GM18867 (cell line): Measurements from ENCODE around the gene PRR23E.

Experiments
- ATAC-seq: cut with Tn5 transposase; IDR thresholded peaks from one replicate; pipeline ENCODE4 v1.9.1; 2021; ENCODE audit warnings: mild to moderate bottlenecking, moderate library complexity; ENCODE audit not compliant: unreplicated experiment

PRR23E gene

DNA sequence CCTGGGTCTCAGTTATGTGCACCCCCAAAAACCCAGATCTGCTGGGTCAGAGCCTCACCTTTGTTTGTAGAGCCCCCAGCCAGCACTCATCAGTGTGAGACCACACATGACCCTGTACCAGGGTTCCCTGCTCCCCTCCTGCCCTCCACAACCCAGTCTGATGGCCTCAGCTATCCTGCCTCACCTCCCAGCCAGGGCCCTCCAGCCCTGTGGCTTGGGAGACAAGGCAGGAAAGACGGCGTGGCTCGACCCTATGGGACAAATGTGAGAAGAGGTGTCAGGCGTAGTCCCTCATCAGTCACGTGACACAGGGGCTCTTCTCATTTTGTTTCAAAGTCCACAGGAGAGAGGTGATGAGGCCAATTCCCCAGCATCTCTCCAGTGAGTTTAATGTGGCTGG lies 28.3 kb upstream of the PRR23E start:
- ATAC-seq, result no peak

GRCh38 chr3:127165036-127165435 lies 27.9 kb upstream of the PRR23E start:
- no peak for ATAC-seq

DNA sequence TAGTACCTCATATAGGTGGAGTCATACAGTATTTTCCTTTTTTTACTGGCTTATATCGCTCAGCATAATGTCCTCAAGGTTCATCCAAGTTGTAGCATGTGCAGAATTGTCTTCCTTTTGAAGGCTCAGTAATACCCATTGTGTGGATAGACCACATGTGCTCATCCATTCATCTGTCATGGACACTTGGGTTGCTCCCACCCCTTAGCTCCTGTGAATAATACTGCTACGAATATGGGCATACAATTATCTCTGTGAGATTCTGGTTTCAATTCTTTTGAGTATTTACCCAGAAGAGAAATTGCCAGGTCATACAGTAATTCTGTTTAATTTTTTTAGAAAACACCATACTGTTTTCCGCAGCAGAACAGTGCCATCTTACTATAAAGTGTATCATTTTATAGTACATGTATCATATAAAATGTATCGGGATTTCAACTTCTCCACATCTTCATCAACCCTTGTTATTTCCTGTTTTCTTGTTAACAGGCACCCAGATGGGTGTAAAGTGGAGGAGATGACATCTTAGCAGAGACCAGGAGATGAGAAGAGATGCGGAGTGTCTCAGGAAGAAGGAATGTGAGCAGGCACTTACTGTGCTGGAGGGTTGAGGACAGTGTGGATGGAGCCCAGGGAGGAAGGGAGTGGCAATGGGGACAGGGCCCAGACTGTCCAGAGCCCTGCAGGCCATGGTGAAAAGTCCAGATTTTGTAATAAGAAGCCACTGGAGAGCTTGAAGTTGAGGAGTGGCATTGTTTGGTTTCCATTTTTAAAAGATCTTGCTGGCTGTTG lies 27.0 kb upstream of the PRR23E start:
- no peak for ATAC-seq

- ATAC-seq, result no peak
These were observed 26.3 kb upstream of the PRR23E start for GRCh38 chr3:127166501-127167065.

- no peak for ATAC-seq
These were observed 25.5 kb upstream of the PRR23E start for GRCh38 chr3:127167315-127168043.

DNA sequence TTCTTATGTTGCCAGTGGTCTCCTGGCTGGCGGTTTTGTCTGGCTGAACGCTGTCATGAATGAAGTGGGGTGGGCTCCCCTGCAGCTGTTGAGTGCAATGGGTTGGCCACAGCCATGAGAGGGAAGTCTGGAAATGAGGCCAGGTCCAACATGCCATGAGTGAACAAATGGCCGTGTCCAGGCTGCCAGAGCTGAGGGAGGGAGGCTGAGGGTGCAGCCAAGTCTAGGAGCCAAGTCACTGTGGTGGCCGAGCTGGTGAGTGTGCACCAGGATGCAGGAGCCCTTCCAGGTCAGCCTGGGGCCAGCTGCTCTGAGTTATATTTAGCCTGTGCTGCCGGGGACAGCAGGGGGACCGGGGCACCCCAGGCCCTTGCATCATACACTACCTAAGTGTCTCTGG lies 24.7 kb upstream of the PRR23E start:
- ATAC-seq, result no peak

- ATAC-seq, result no peak
These were observed 22.1 kb upstream of the PRR23E start for GRCh38 chr3:127170814-127171213.

DNA sequence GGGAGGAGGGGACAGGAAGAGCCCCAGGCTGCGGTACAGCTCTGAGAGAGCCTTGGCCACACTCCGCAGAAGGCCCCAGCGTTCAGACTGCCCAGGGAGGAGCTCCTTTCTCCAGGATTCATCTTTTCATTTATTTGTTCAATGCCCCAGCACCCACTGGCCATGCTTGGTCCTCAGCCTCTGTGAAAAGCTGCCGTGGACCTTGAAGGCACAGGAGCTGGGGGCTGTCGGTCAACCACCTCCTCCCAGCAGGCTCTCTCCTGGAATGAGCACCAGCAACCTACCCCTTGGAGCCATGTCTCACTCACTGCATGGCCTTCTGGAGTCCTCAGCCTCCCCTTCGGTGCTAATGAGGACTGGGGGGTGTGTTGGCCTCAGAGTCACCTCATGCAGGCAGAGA lies 21.6 kb upstream of the PRR23E start:
- ATAC-seq, result no peak

DNA sequence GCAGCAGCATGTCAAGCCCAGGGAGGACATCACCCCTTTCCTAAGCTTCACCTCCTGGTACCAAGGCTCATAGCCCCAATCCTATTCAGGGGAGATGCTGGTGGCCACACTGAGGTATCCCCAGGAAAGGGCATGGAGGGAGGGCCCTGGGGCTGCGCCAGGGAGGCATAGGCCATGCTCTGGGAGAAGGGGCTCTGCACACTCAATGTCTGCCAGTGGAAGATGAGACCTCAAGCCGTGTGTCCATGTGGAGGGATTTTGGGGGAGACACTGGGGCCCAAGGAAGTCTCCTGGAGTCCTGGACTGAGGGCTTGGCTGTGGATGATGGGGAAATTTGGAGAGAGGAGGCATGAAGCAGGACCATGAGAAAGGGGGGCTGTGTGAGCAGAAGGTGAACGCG lies 21.2 kb upstream of the PRR23E start:
- no peak for ATAC-seq

- ATAC-seq, result no peak
These were observed 20.7 kb upstream of the PRR23E start for GRCh38 chr3:127172211-127172610.

GRCh38 chr3:127172781-127173515 lies 20.0 kb upstream of the PRR23E start:
- ATAC-seq, result no peak

DNA sequence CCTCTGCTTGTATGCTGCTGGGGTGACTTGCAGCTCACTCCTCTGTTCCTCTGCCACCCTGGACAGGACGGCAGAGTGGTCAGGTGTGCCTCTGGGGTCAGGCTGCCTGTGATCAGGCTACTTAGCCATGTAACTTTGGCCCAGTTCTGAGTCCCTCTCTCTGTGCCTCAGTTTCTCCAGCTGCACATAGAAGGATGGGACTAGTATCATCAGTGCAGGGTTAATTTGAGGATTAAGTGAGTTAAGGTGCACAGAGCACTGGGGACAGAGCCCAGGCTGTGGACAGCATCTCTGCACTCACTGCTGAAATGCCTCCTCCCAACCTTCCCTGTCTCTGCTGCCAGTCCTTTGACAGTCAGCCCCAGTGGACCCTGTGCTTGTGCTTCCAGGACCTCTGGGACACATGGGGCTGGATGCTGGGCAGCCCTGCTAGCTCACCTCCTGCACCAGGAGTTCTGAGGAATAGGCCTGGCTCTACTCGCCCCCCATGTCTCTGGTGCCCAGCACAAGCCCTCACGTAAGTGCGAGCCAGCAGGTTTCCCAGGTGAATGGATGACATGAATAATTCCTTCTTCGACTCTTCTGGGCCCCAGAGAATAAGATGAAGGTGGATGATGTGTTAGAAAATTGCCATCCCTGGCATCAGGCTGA lies 19.3 kb upstream of the PRR23E start:
- no peak for ATAC-seq

DNA sequence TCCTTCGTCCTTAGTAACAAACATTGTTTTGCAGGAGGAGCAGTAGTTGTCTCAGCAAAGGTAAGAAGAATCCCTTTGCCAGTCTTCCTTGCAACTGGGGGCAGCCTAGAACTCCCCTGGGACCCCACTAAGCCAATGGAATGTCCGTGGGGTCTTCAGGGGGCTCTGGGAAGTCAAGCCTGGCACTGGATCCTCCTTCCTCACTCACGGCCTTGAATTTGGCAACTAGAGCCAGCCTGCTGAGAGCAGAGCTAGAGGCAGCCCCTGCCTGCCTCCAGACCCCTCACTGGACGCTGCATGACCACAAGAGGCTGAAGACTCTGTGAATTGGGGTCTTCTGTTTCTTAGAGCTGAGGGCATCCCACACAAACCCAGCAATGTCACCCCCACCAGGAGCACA lies 18.6 kb upstream of the PRR23E start:
- no peak for ATAC-seq

DNA sequence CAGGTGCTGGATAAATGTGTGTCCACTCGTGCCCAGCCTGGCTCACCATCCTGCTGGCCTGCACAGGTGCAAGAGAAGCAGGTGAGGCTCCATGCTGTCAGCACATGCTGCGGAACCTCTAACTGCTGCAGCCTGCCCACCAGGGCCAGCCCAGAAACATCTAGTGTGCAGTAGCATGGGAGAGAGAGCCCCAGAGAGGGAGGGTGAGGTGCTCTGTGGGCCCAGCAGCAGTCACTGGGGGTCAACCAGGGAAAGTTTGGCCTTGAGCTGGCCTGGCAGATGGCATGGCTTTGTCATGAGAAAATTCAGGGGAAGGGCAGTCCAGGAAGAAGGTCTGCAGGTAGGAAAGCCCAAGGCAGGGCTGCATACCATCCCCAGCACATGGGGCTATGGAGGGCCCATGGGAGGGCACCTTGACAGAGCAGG lies 18.2 kb upstream of the PRR23E start:
- no peak for ATAC-seq

DNA sequence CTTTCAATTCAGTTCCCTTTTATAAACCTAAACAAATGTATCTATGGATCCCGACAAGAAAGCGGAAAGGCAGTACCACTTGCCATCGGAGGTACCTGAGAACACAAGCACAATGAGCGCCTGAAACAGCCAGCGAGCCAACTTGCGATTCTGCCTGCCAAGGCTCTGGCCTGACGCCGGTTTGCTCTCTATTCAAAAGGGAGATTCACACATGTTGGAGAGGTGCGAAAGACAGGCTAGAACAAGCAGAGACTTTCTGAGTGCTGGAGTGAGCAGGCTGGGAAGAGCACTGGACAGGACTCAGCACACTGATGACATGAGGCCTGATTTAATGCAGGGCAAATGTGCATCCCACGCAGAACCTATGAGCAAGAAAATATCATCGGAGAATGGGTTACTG lies 17.7 kb upstream of the PRR23E start:
- ATAC-seq, result no peak

- ATAC-seq, result no peak
These were observed 15.7 kb upstream of the PRR23E start for GRCh38 chr3:127177226-127177625.

DNA sequence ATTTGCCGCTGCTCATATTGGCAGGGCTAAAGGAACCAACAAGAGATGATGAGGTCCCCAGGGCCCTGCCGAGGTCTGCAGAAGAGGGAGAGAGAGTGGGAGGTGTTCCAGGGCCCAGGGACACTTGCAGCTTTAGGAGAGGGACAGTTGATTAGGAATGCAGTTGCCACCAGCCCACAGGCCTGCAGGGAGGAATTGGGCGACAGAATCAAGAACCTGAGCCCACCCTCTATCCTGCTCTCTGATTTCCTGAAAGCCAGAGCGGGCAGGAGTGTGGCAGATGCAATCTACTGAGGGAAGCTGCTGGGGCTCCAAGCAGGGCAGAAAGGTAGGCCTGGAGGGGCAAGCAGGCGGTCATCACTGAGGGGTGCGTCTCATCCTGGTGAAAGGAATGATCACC lies 12.1 kb upstream of the PRR23E start:
- no peak for ATAC-seq

DNA sequence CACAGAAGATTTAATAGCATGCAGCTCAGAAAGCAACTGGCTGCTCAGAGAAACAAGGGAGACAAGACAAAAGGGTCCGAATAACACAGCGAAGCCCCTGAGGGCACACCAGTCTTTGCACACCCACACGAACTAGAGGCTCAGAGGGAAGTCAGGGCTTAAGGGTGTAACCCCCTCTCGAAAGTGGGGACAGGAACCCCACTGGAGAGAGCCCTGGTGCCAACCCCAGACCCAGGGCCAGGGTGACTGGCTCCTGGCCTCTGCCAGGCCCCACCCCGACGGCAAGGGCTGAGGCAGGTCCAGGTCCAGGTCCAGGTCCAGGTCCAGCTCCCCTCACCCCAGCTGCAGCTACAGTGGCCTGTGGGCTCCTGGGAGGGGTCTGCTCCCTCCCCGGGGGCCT lies 10.5 kb upstream of the PRR23E start:
- no peak for ATAC-seq

GRCh38 chr3:127182848-127183714 lies 9.8 kb upstream of the PRR23E start:
- no peak for ATAC-seq
